ENCODE measurements around the gene LPCAT1. TPM values are rescaled to one million over a fixed set of nuclear protein-coding genes. Genes with fewer than 3 reads are reported as not detected.

Gene LPCAT1
- total RNA-seq, 1 donor from 2014 or later: 11.0 TPM

DNA sequence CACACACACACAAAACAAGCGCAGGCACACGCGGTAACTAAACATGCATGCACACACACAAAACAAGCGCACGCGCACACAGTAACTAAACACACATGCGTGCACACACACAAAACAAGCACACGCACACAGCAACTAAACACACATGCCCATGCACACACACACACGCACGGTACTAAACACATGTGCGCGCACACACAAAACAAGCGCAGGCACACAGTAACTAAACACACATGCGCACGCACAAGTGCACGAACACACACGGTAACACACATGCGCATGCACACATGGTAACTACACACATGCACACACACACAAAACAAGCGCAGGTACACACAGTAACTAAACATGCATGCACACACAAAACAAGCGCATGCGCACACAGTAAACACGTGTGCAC is 58.6 kb downstream of the LPCAT1 start:
- Histone ChIP-seq H3K4me3 (no peak overlapping the region), H3K27ac (replicated peaks) (no peak overlapping the region), H3K36me3 (peaks cover 65% of the 10 kb centered on the region), H3K27me3 (ENCODE audit: low read depth) (no peaks in the 10 kb centered on the region), H3K4me1 (no peaks in the 10 kb centered on the region), H3K9me3 (replicated peaks) (no peaks in the 10 kb centered on the region)
- intact Hi-C loops (cut with micrococcal nuclease): no loop called here
- no peak for DNase-seq
- TF ChIP-seq, protein P1, sequence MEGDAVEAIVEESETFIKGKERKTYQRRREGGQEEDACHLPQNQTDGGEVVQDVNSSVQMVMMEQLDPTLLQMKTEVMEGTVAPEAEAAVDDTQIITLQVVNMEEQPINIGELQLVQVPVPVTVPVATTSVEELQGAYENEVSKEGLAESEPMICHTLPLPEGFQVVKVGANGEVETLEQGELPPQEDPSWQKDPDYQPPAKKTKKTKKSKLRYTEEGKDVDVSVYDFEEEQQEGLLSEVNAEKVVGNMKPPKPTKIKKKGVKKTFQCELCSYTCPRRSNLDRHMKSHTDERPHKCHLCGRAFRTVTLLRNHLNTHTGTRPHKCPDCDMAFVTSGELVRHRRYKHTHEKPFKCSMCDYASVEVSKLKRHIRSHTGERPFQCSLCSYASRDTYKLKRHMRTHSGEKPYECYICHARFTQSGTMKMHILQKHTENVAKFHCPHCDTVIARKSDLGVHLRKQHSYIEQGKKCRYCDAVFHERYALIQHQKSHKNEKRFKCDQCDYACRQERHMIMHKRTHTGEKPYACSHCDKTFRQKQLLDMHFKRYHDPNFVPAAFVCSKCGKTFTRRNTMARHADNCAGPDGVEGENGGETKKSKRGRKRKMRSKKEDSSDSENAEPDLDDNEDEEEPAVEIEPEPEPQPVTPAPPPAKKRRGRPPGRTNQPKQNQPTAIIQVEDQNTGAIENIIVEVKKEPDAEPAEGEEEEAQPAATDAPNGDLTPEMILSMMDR (IDR thresholded peaks at IDR 0.05; ENCODE audit: borderline replicate concordance): no peak

DNA sequence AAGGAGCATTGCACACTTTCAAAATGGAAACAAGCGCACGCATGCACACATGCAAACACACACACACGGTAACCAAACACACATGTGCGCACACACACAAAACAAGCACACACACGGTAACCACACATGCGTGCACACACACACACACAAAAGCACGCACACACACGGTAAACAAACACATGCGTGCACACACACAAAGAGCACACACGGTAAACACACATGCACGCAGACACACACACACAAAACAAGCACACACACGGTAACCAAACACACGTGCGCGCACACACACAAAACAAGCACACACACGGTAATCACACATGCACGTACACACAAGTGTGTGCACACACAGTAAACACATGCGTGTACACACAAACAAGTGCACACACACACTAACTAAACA is 59.2 kb downstream of the LPCAT1 start:
- no peak for DNase-seq
- intact Hi-C loops (cut with micrococcal nuclease): no loop called here
- H3K27ac ChIP-seq (replicated peaks): no peak overlapping the region
- H3K27me3 ChIP-seq (ENCODE audit: low read depth): no peaks in the 10 kb centered on the region
- H3K9me3 ChIP-seq (replicated peaks): no peaks in the 10 kb centered on the region
- H3K36me3 ChIP-seq: peaks cover 59% of the 10 kb centered on the region
- no peaks in the 10 kb centered on the region for H3K4me1 ChIP-seq
- TF ChIP-seq, protein P1 (IDR thresholded peaks at IDR 0.05; ENCODE audit: borderline replicate concordance): no peak
- no peak overlapping the region for H3K4me3 ChIP-seq

DNA sequence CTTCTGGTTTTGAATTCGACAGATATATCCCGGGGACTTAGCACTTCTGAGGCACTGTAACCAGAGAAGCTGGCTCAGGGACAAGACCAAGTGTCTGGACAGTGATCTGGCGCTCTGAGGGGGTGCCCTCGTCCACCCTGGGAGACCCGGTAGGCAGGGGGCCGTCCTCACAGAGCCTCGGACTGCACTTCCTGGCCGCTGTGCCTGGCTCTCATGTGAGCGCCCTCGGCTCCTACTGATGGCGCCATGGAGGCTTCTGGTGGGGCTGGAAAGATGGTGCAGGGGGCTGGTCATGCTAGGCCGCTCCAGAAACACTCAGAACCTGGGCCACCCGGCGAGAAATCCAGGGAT is 59.7 kb downstream of the LPCAT1 start:
- TF ChIP-seq, protein P1 (IDR thresholded peaks at IDR 0.05; ENCODE audit: borderline replicate concordance): no peak
- DNase-seq: no peak
- intact Hi-C loops (cut with micrococcal nuclease): no loop called here

DNA sequence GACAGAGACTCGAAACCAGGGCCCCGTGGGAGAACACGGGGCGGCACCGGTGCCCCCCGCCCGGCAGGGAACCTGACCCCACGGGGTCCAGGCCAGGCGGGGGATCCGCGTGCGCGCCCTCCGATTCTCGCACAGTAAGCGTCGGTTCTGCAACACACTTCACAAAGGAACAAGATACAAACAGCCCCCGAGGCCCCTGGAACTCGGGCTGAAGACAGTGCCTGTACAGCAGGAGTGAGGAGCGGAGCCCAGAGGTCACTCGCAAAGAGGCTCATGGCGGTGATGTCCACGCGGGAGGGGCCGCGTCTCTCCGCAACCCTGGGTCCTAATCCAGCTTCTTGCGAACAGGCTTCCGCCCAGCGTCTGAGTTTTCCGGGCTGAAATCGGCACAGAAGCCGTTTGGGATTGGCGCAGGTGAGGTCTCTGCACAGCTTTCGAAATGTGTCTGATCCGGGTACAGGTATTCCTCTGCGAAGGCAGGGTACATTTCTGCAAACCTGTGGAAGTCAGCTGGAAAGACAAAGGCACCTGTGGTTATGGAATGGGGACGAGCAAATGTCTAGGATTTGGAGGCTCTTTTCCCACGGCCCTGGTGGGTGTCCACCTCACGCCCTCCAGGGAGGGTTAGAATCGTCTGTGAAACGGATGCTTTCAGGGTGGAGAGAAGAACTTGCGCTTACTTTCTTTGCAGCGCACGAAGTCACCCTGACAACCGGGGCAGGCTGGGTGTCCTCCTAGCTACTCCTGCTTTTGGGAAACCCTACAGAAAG is 60.2 kb downstream of the LPCAT1 start:
- TF ChIP-seq, protein P1 (IDR thresholded peaks at IDR 0.05; ENCODE audit: borderline replicate concordance): no peak
- Histone ChIP-seq H3K9me3 (replicated peaks) (no peaks in the 10 kb centered on the region), H3K4me1 (no peaks in the 10 kb centered on the region), H3K4me3 (no peak overlapping the region), H3K27ac (replicated peaks) (no peak overlapping the region), H3K27me3 (ENCODE audit: low read depth) (no peaks in the 10 kb centered on the region), H3K36me3 (peaks cover 51% of the 10 kb centered on the region)
- intact Hi-C loops (cut with micrococcal nuclease): no loop called here
- DNase-seq: no peak

More for the DNA sequence above, 59.7 kb downstream of the LPCAT1 start:
- Histone ChIP-seq H3K27me3 (ENCODE audit: low read depth) (no peaks in the 10 kb centered on the region), H3K36me3 (peaks cover 55% of the 10 kb centered on the region), H3K4me1 (no peaks in the 10 kb centered on the region), H3K9me3 (replicated peaks) (no peaks in the 10 kb centered on the region), H3K4me3 (no peak overlapping the region), H3K27ac (replicated peaks) (no peak overlapping the region)

DNA sequence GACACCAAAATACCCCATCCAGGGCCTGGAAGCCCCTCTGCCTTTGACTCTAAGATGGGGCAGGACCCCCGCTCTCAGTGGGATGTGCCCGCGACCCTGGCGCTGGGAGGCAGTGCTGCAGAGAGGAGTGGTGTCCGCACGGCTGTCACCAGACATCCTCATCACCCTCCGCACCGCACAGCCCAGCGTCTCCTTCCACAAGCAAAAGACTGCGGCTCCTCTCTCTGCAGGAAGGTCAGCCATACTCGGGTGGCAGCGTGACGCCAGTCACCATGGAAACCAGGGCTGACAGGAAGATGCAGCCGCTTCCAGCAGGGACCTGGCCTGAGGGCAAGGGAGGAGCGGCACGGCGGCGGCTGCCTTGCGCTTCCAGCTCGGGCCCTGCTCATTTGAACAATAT is 61.4 kb downstream of the LPCAT1 start:
- H3K9me3 ChIP-seq (replicated peaks): no peaks in the 10 kb centered on the region
- H3K4me1 ChIP-seq: no peaks in the 10 kb centered on the region
- no peak overlapping the region for H3K4me3 ChIP-seq
- TF ChIP-seq, protein P1 (IDR thresholded peaks at IDR 0.05; ENCODE audit: borderline replicate concordance): no peak
- H3K27me3 ChIP-seq (ENCODE audit: low read depth): no peaks in the 10 kb centered on the region
- DNase-seq: no peak
- intact Hi-C loops (cut with micrococcal nuclease): no loop called here
- H3K36me3 ChIP-seq: peaks cover 51% of the 10 kb centered on the region
- H3K27ac ChIP-seq (replicated peaks): no peak overlapping the region
